Measurements from ENCODE around the gene LRP11. TPM values are rescaled to one million over a fixed set of nuclear protein-coding genes. Genes with fewer than 3 reads are reported as not detected.

Gene LRP11
- polyA plus RNA-seq, 3 donors, result 0.20 to 0.41 (median 0.32) TPM

GRCh38 chr6:149904661-149905370 is 40.7 kb upstream of the LRP11 start:
- H3K4me3 Mint-ChIP-seq, result no peak overlapping the region
- no peaks in the 10 kb centered on the region for H3K4me1 Mint-ChIP-seq
- no peak overlapping the region for H3K27ac ChIP-seq (ENCODE audit: low read depth in 1 of 2, low read length in 2 of 2)
- no peaks in the 10 kb centered on the region for H4K20me1 ChIP-seq (ENCODE audit: insufficient read depth, low read length)
- no peak for DNase-seq
- H3K4me2 ChIP-seq (replicated peaks; ENCODE audit: extremely low read depth, low read length, poor library complexity, severe bottlenecking), result no peak overlapping the region
- no peaks in the 10 kb centered on the region for H3K27me3 ChIP-seq (ENCODE audit: control insufficient read depth in 2 of 2, insufficient read depth in 2 of 2, low read length in 2 of 2)
- peaks cover 0 to 2% of the 10 kb centered on the region in 2 donors for H3K36me3 Mint-ChIP-seq
- H3K9me3 ChIP-seq (replicated peaks in 1 of 2; ENCODE audit: control insufficient read depth in 1 of 2, insufficient read depth in 1 of 2, low read length in 2 of 2), result peaks cover 9 to 10% of the 10 kb centered on the region in 2 donors
- no peaks in the 10 kb centered on the region for H3K79me2 ChIP-seq (ENCODE audit: insufficient read depth, low read length)
- no peaks in the 10 kb centered on the region for H3K4me1 ChIP-seq (ENCODE audit: control insufficient read depth in 1 of 2, insufficient read depth in 2 of 2, low read length in 2 of 2)
- intact Hi-C loops (cut with micrococcal nuclease), result no loop called here
- no peaks in the 10 kb centered on the region for H3K36me3 ChIP-seq (replicated peaks in 1 of 2; ENCODE audit: control insufficient read depth in 1 of 2, insufficient read depth in 2 of 2, low read length in 2 of 2)
- no peak overlapping the region for H2AFZ ChIP-seq (ENCODE audit: insufficient read depth, low read depth, low read length, poor library complexity, severe bottlenecking)
- WGBS (ENCODE audit: insufficient coverage), result 90% methylated on average over 10 of the region's 13 CpGs
- no peak overlapping the region for H3K4me3 ChIP-seq (replicated peaks in 1 of 3; ENCODE audit: low read depth in 2 of 3, low read length in 3 of 3)
- H3K9ac ChIP-seq (ENCODE audit: insufficient read depth, low read length, poor library complexity, severe bottlenecking), result no peak overlapping the region
- peaks cover 6 to 9% (median 7%) of the 10 kb centered on the region in 3 donors for H3K27me3 Mint-ChIP-seq (ENCODE audit: low read depth in 3 of 3)
- H3K9me3 Mint-ChIP-seq, result peaks cover 8 to 18% (median 13%) of the 10 kb centered on the region in 7 donors
- no peak for TF ChIP-seq CTCF (IDR thresholded peaks at IDR 0.05)
- no peak overlapping the region for H3K27ac Mint-ChIP-seq

- no peak for DNase-seq
- Mint-ChIP-seq H3K4me3 (no peak overlapping the region), H3K27me3 (ENCODE audit: low read depth in 3 of 3) (peaks cover 4 to 9% (median 6%) of the 10 kb centered on the region in 3 donors), H3K4me1 (no peaks in the 10 kb centered on the region), H3K27ac (no peak overlapping the region), H3K9me3 (peaks cover 8 to 17% (median 12%) of the 10 kb centered on the region in 7 donors), H3K36me3 (peaks cover 0 to 2% of the 10 kb centered on the region in 2 donors)
- H3K79me2 ChIP-seq (ENCODE audit: insufficient read depth, low read length), result no peaks in the 10 kb centered on the region
- H3K9ac ChIP-seq (ENCODE audit: insufficient read depth, low read length, poor library complexity, severe bottlenecking), result no peak overlapping the region
- TF ChIP-seq CTCF (IDR thresholded peaks at IDR 0.05), result no peak
- H3K4me1 ChIP-seq (ENCODE audit: control insufficient read depth in 1 of 2, insufficient read depth in 2 of 2, low read length in 2 of 2), result no peaks in the 10 kb centered on the region
- no peaks in the 10 kb centered on the region for H3K27me3 ChIP-seq (ENCODE audit: control insufficient read depth in 2 of 2, insufficient read depth in 2 of 2, low read length in 2 of 2)
- H3K36me3 ChIP-seq (replicated peaks in 1 of 2; ENCODE audit: control insufficient read depth in 1 of 2, insufficient read depth in 2 of 2, low read length in 2 of 2), result no peaks in the 10 kb centered on the region
- H3K4me2 ChIP-seq (replicated peaks; ENCODE audit: extremely low read depth, low read length, poor library complexity, severe bottlenecking), result no peak overlapping the region
- H3K27ac ChIP-seq (ENCODE audit: low read depth in 1 of 2, low read length in 2 of 2), result no peak overlapping the region
- no peak overlapping the region for H2AFZ ChIP-seq (ENCODE audit: insufficient read depth, low read depth, low read length, poor library complexity, severe bottlenecking)
- WGBS (ENCODE audit: insufficient coverage), result 84% methylated on average over 5 of the region's 5 CpGs
- intact Hi-C loops (cut with micrococcal nuclease), result no loop called here
- peaks cover 8 to 9% of the 10 kb centered on the region in 2 donors for H3K9me3 ChIP-seq (replicated peaks in 1 of 2; ENCODE audit: control insufficient read depth in 1 of 2, insufficient read depth in 1 of 2, low read length in 2 of 2)
- no peak overlapping the region for H3K4me3 ChIP-seq (replicated peaks in 1 of 3; ENCODE audit: low read depth in 2 of 3, low read length in 3 of 3)
- no peaks in the 10 kb centered on the region for H4K20me1 ChIP-seq (ENCODE audit: insufficient read depth, low read length)
Measured at GRCh38 chr6:149903938-149904611, 39.9 kb upstream of the LRP11 start.
